ENCODE results near the gene DUSP7. TPM values are rescaled to one million over a fixed set of nuclear protein-coding genes. Genes with fewer than 3 reads are reported as not detected.
A peak's percentile ranks its signal among the peaks of the same experiment; 100 is the strongest.

The DUSP7 gene
- total RNA-seq, 1 experiment from 2014 or later: 20.1 TPM

GRCh38 chr3:52055537-52056351, 627 bp downstream of the DUSP7 start:
- H3K36me3 ChIP-seq (ENCODE audit: insufficient read depth, low read length, poor library complexity, severe bottlenecking): peaks cover 13% of the 10 kb centered on the region
- H3K4me3 ChIP-seq (ENCODE audit: low read depth, low read length, poor library complexity, severe bottlenecking): peak overlapping the region; percentile 69
- TF ChIP-seq EZH2 (IDR thresholded peaks at IDR 0.05; ENCODE audit: borderline replicate concordance, low read depth, low read length, poor library complexity, severe bottlenecking) (no peak), CTCF (conservative IDR thresholded peaks at IDR 0.05; ENCODE audit: low read depth, low read length) (no peak)
- POLR2A ChIA-PET (ENCODE audit: low non-redundant PET): no interaction called here
- H3K27me3 ChIP-seq (replicated peaks; ENCODE audit: insufficient read depth, low read depth, low read length, poor library complexity): no peaks in the 10 kb centered on the region
- H3K4me1 ChIP-seq (ENCODE audit: insufficient read depth, low read length, poor library complexity, severe bottlenecking): no peaks in the 10 kb centered on the region
- no TSS peak for BruUV-seq (replicated peaks)
- DNase-seq (ENCODE audit: low spot score): peak; percentile 48
- peak overlapping the region; percentile 73 for H3K27ac ChIP-seq (ENCODE audit: low read depth, low read length, poor library complexity, severe bottlenecking)
- intact Hi-C loops (cut with micrococcal nuclease; ENCODE audit: unreplicated experiment): loop anchor here (5.0 to 10.0 kb wide), 2 partner anchors 53 to 99 kb away; partner anchors contain the start of gene POC1A
- CTCF ChIA-PET: interaction anchor here (0.7 to 1.2 kb wide), 2 partner anchors 50 to 51 kb away, joined by 3 to 4 read pairs; no protein-coding TSS in a partner anchor
- no peaks in the 10 kb centered on the region for H3K9me3 ChIP-seq (ENCODE audit: low read depth, low read length, poor library complexity, severe bottlenecking)

- intact Hi-C loops (cut with micrococcal nuclease; ENCODE audit: unreplicated experiment): loop anchor here (5.0 to 10.0 kb wide), 2 partner anchors 53 to 100 kb away; partner anchors contain the start of gene POC1A
- H3K9me3 ChIP-seq (ENCODE audit: low read depth, low read length, poor library complexity, severe bottlenecking): no peaks in the 10 kb centered on the region
- peak; percentile 33 for TF ChIP-seq CTCF (conservative IDR thresholded peaks at IDR 0.05; ENCODE audit: low read depth, low read length)
- no peak for TF ChIP-seq EZH2 (IDR thresholded peaks at IDR 0.05; ENCODE audit: borderline replicate concordance, low read depth, low read length, poor library complexity, severe bottlenecking)
- no TSS peak for BruUV-seq (replicated peaks)
- CTCF ChIA-PET: interaction anchor here (1.2 kb wide), 1 partner anchor 51 kb away, joined by 3 read pairs; no protein-coding TSS in a partner anchor
- no peaks in the 10 kb centered on the region for H3K4me1 ChIP-seq (ENCODE audit: insufficient read depth, low read length, poor library complexity, severe bottlenecking)
- no peak for DNase-seq (ENCODE audit: low spot score)
- peak overlapping the region; percentile 69 for H3K4me3 ChIP-seq (ENCODE audit: low read depth, low read length, poor library complexity, severe bottlenecking)
- H3K27me3 ChIP-seq (replicated peaks; ENCODE audit: insufficient read depth, low read depth, low read length, poor library complexity): no peaks in the 10 kb centered on the region
- peak overlapping the region; percentile 73 for H3K27ac ChIP-seq (ENCODE audit: low read depth, low read length, poor library complexity, severe bottlenecking)
- H3K36me3 ChIP-seq (ENCODE audit: insufficient read depth, low read length, poor library complexity, severe bottlenecking): peaks cover 13% of the 10 kb centered on the region
- POLR2A ChIA-PET (ENCODE audit: low non-redundant PET): no interaction called here
Observed at GRCh38 chr3:52054661-52055511, 1.5 kb downstream of the DUSP7 start.

All from A673 (cell line).